Renal pelvis (tissue), 4 donors: ENCODE results near the gene CGB2. TPM values are rescaled to one million over a fixed set of nuclear protein-coding genes. Genes with fewer than 3 reads are reported as not detected.
"Not testable (repeated sequence)": the region's sequence is repeated elsewhere in the genome, so short reads cannot be mapped to it uniquely, and the experiment has no call there.

Experiments used
- DNase-seq: peaks from one replicate; pipeline ENCODE4 v3.0.0-alpha.2; 2013
- polyA plus RNA-seq, 3 donors: library from polyadenylated mRNA; unstranded; fragments of 120-200 nt; gene quantifications; one replicate each; pipeline ENCODE4 v1.2.1, GENCODE V29; 2013; ENCODE audit not compliant: insufficient read length in 3 of 3

Gene CGB2
- polyA plus RNA-seq, 3 donors = not detected

DNA sequence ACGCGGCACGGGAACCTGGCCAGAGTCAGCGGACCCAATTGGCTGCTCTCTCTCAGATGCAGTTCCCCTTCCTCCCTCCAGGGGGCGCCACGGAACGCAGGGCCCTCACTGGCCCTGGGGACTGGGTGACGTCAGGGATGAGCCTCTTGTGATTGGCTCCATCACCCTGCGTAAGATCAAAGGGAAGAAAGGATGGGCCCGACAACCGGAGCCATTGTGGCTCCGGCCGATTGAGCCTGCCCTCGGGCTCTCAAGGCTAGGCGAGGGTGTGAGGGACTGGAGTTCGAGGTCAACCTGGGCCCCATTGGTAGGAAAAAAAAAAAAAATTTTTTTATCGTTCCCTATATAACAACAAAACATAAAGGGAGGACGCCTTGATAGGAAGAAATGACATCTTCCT lies 5.1 kb downstream of the CGB2 start, which contains the start of gene CGB1:
CGB1 (minus strand) TSS at position 81 of the 400 bp plus-strand sequence. CDS start 184 bp downstream, outside the sequence.
- DNase-seq = not testable (repeated sequence)

DNA sequence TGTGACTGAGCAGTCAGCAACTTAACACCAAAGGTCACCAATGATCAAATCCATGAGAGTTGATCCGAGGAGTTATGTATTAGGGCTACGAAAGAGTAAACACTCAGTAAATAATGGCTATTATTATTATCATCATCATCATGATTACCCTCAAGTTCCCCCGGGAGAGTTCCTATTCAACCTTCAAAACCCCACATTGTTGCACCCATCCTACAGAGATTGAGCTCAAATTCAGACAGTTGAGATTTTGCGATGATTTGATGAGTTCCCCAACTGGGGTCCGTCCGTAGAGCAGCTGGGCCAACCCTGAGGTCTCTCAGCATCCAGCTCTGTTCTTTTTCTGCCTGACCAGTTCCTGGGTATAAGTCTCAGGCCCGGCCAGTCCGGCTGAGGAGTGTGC lies 6.4 kb downstream of the CGB2 start:
- not testable (repeated sequence) for DNase-seq

DNA sequence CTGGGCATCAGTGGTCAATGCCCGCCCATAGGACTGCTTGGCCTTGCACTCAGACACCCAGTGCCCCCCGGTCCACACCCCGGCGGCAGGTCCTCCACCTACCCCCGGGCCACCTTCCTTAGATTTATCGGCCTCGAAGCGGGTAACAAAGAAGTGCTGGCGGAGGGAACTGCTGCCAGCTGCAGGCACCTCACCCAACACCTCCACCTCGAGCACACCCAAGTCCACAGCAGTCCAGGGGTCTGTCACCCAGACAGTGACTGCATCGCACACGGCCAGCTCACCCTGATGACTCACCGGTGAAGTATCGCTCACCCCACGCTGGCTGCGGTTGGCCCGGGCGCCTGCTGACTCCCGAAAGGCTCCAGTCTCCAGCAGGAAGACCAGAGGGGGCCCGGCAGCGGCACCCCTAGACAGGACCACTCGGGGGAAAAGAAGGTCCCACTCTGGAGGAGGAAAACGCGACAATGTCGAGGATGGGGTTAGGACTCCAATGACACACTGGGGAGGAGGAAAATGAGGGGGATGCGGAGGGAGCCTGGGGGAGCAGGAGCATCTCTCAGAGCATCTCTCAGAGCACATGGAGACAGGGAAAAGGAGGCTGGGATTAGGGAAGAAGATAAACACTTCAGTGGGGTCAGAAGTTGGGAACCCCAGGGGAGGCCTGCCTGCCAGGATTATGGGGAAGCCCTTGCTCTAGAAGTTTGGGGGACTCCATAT lies 7.0 kb downstream of the CGB2 start:
- DNase-seq = not testable (repeated sequence)

DNA sequence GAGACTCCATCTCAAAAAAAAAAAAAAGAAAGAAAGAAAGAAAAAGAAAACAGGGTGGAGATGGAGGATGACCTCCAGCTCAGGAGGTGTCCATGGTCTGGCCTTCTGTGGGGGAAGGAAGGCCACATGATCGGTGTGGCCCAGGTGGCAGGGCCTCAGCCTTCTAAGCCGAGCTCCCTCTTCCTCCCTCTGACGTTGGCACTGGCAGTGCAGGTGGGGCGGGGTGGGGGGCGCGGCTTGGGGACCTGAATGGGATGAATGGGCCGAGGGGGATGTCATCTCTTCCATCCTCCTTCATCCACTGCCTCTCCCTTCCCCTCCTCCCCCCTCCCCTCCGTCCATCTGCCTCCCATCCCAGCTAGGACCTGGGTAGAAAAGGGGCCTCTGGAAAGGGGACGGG lies 8.0 kb downstream of the CGB2 start:
- DNase-seq = not testable (repeated sequence)

DNA sequence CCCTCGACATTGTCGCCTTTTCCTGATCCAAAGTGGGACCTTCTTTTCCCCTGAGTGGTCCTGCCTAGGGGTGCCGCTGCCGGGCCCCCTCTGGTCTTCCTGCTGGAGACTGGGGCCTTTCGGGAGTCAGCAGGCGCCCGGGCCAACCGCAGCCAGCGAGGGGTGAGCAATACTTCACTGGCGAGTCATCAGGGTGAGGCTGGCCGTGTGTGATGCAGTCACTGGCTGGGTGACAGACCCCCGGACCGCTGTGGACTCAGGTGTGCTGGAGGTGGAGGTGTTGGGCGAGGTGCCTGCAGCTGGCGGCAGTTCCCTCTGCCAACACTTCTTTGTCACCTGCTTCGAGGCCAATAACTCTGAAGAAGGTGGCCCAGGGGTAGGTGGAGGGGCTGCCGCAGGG lies 10.5 kb downstream of the CGB2 start:
- DNase-seq = no peak

DNA sequence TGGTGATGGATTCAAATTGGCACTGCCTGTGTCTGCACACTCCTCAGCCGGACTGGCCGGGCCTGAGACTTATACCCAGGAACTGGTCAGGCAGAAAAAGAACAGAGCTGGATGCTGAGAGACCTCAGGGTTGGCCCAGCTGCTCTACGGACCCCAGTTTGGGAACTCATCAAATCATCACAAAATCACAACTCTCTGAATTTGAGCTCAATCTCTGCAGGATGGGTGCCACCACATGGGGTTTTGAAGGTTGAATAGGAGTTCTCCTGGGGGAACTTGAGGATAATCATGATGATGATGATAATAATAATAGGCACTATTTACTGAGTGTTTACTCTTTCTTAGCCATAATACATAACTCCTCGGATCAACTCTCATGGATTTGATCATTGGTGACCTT lies 11.0 kb downstream of the CGB2 start:
- DNase-seq = not testable (repeated sequence)

DNA sequence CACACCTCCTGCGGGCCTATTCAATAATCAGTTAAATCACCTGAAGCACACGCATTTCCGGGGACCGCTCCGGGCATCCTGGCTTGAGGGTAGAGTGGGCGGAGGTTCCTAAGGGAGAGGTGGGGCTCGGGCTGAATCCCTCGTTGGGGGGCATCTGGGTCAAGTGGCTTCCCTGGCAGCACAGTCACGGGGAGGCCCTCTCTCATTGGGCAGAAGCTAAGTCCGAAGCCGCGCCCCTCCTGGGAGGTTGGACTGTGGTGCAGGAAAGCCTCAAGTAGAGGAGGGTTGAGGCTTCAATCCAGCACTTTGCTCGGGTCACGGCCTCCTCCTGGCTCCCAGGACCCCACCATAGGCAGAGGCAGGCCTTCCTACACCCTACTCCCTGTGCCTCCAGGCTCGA lies 11.9 kb downstream of the CGB2 start, which contains the start of gene CGB5:
CGB5 (plus strand) TSS at position 301 of the 400 bp plus-strand sequence. CDS start 362 bp downstream, outside the sequence.
- DNase-seq = not testable (repeated sequence)

DNA sequence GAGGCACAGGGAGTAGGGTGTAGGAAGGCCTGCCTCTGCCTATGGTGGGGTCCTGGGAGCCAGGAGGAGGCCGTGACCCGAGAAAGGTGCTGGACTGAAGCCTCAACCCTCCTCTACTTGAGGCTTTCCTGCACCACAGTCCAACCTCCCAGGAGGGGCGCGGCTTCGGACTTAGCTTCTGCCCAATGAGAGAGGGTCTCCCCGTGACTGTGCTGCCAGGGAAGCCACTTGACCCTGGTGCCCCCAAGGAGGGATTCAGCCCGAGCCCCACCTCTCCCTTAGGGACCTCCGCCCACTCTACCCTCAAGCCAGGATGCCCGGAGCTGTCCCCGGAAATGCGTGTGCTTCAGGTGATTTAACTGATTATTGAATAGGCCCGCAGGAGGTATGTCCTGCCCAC lies 17.3 kb downstream of the CGB2 start, which contains the start of gene CGB8:
CGB8 (minus strand) TSS at position 101 of the 400 bp plus-strand sequence. CDS start 372 bp downstream, outside the sequence.
- not testable (repeated sequence) for DNase-seq

DNA sequence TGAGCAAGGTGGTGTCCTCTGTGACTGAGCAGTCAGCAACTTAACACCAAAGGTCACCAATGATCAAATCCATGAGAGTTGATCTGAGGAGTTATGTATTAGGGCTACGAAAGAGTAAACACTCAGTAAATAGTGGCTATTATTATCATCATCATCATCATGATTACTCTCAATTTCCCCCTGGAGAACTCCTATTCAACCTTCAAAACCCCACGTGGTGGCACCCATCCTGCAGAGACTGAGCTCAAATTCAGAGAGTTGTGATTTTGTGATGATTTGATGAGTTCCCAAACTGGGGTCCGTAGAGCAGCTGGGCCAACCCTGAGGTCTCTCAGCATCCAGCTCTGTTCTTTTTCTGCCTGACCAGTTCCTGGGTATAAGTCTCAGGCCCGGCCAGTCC lies 18.1 kb downstream of the CGB2 start:
- DNase-seq = not testable (repeated sequence)

DNA sequence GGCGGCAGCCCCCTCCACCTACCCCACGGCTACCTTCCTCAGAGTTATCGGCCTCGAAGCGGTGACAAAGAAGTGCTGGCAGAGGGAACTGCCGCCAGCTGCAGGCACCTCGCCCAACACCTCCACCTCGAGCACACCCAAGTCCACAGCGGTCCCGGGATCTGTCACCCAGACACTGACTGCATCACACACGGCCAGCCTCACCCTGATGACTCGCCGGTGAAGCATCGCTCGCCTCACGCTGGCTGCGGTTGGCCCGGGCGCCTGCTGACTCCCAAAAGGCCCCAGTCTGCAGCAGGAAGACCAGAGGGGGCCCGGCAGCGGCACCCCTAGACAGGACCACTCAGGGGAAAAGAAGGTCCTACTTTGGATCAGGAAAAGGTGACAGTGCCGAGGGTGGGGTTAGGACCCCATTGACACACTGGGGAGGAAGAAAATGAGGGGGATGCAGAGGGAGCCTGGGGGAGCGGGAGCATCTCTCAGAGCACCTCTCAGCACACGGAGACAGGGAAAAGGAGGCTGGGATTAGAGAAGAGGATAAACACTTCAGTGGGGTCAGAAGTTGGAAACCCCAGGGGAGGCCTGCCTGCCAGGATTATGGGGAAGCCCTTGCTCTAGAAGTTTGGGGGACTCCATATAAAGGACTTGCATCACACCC lies 18.8 kb downstream of the CGB2 start:
- DNase-seq = not testable (repeated sequence)

DNA sequence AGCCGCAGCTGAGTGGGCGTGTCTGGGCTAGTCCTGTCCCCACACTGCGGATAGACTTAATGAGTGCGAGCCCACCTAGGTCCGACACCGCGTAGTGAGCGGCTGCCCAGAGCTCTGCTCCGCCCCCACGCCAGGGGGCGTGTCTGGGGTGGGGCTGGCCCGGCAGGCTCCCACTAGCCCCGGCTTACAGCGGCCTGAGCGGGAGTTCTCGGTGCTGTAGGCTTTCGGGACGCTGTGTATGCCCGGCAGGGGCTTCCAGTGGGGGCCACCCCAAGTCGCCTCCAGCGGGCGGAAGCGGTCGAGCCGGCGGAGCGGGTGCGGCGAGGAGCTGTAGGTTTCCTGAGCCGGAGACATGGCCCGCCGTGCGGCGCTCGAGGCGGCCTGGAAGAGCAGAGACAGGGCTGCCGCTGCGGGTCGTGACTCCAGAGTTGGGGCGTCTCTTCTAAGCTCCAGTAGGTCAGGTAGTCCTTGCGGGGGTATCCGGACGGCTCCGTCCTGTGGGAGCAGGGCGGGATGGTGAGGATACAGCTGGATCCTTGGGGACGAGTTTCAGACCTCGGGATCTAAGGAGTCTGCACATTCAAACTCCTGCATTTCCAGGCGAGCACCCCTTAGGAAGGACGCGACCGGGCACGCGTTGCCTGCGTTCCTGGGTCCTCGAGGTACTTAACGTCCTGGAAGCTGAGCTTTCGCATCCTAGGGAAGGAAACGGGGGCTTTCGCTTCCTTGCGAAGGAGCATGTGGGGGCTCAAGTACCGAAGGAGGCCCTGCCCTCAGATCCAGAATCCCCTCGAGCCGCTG lies 24.6 kb downstream of the CGB2 start:
- DNase-seq = peak; percentile 28

DNA sequence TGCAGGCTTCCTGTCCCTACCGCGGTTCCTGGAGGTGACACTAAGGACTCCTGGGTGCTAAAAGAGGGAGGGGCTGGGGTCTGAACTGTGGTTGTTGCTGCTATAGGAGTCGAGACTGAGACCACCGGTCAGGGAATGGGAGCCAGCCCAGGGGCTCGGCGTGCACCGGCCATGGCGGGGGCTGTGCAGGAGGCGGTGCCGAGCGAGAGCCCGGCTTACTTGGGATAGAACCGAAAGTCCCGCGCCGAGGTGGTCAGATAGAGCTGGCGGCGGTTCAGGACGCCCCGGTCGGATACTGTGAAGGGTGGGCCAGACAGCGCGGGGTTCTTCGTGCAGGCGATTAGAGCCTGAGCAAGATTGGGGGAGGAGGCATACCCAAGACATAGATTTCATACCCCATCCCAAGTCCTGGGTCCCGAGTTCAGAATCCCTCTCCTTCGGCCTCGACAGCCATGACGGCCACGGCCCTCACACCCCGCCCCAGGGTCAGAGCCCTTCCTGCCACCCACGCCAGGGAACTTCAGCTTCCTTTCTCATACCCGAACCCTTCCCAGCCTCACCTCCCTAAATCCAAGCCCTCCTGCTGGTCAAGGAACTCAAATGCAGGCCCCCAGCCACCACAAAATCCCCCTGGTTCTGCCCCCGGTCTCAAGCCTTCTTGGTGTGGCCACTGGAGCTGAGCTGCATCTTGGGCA lies 25.4 kb downstream of the CGB2 start:
- DNase-seq = not testable (repeated sequence)

DNA sequence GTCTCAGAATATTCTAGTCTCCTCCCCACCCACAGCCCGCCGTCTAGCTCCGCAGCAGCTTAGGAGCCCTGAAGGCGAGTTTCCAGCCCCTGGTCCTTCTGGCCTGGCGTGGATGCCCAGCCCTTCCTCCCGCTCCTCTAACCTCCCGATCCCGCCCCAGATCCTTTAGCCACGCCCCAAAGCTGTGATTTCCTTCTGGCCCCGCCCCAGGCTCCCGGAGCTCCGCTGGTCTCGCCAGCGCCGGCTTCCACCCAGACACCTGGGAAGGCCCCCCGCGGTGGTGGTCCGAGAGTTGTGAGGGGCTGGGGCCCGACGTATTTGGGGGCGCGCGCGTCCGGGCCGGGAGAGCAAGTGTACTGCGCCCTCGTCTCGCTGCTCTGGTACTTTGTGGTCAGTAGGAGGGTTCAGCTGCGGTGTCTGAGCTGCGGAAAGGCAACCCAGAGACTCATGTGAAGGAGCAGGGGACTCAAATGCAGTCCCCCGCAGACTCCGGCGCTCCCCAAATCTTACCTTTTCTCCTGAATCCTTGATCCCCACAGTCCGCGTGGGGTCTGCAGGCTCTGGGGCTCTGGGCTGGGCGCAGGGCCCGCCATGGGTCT lies 26.0 kb downstream of the CGB2 start, which contains the start of gene CGB7:
CGB7 (minus strand) TSS at position 114 of the 599 bp plus-strand sequence. CDS start 2,374 bp downstream, outside the sequence.
- peak; percentile 65 for DNase-seq

DNA sequence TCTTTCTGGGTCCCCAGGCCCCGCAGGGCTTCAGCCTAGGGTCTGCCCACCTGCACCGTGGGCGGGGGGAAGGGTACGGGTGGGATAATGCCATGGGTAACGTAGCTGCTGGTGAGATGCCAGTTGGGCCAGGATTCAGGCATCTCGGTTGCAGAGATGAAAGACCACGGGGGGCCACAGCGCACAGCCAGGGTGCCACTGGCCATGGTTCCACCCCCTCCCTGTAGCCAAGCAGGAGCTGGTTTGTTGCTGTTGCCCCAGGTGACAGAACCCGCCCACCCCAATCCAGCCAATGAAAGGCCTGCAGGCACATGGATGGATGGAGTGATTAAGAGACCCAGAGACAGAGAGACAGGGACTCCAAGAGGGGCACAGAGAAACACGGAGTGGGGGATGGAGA lies 26.9 kb downstream of the CGB2 start:
- no peak for DNase-seq

DNA sequence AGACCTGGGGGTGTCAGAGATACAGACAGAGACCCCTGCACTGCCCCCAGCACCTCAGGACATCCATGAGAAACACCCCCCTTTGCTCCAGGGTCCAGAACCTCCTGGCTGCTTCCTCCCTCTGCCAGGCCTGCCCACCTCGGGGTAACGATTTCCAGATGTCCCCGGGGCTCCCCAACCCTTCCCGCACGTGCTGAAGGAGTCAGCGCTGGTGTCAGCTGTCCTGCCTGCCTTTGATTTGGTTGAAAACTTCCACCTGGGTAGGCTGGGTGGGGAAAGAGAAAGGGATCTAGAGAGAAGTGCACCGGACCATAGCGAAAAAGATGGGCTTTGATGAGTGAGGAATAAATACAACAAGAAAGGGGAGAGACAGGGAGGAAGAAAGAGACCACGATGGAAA lies 27.4 kb downstream of the CGB2 start:
- peak; percentile 19 for DNase-seq

DNA sequence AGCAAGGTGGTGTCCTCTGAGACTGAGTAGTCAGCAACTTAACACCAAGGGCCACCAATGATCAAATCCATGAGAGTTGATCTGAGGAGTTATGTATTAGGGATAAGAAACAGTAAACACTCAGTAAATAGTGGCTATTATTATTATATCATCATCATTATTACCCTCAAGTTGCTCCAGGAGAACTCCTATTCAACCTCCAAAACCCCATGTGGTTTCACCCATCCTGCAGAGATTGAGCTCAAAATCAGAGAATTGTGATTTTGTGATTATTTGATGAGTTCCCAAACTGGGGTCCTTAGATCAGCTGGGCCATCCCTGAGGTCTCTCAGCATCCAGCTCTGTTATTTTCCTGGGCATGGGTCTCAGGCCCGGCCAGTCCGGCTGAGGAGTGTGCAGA lies 29.3 kb downstream of the CGB2 start:
- no peak for DNase-seq

DNA sequence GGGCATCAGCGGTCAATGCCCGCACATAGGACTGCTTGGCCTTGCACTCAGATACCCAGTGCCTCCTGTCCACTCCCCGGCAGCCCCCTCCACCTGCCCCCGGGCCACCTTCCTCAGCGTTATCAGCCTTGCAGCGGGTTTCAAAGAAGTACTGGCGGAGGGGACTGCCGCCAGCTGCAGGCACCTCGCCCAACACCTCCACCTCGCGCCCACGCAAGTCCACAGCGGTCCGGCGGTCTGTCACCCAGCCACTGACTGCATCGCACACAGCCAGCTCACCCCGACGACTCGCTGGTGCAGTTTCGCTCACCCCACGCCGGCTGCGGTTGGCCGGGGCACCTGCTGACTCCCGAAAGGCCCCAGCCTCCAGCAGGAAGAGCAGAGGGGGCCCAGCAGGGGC lies 29.8 kb downstream of the CGB2 start:
- DNase-seq = no peak

DNA sequence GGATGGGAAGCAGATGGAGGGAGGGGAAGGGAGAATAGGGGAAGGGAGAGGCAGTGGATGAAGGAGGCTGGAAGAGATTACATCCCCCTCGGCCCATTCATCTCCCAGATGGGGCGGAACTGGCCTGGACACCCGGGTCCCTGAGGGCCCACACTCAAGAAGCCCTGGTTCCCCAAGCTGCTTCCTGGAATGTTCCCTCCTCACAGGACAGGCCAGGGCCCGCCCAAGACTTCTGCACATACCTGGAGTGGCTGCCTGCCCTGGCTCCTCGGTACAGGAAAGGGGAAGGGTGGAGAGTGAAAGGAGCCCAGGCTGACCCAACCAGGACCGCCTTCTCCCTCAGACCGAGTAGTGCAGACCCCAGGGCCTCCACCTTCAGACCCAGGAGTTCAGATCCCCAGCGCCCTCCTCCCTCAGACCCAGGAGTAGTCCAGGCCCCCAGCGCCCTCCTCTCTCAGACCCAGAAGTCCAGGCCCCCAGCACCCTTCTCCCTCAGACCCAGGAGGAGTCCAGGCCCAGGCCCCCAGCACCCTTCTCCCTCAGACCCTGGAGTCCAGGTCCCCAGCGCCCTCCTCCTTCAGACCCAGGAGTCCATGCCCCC lies 32.4 kb downstream of the CGB2 start:
- no peak for DNase-seq

DNA sequence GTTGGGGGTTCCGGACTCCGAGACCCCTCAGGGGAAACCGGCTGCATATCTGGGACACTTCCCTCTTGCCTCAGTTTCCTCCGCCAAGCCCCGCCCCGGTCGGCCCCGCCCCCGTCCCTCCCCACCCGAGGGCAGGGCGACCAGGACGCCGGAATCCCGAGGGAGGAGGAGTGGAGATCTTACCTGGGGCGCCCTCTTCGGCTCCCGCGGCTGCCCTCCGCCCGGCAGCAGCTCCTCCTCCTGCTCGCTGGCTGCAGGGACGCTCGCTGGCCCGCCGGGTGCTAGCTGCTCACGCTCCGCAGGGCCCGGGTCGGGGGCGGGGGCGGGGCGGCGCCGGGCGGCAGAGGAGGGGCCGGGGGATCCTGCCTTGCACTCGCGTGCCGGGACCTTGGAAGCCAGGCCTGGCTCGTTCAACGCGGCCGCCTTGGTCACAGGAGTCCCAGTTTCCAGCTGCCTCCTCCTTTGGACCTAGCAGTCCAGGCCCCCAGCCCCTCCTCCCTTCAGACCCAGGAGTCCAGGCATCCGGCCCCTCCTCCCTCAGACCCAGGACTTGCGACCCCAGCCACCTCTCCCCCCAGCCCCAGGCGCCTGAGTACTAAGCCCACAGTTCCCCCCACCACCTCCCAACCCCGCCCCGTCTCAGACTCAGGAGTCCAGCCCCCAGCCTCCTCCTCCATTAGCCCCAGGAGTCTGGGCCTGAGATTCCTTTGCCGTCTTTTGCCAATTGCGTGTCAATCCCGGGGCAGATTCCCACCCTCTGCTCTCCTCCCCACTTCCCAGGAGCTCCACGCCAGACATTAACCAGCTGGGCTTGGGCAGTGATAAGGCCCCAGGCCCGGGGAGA lies 33.3 kb downstream of the CGB2 start, which contains the start of gene NTF4:
NTF4 (minus strand) TSS at position 51 of the 844 bp plus-strand sequence. CDS start 2,821 bp downstream, outside the sequence.
- DNase-seq = peak; percentile 69
